MCF 10A (cell line): ENCODE measurements around the gene LRTM2. TPM values are rescaled to one million over a fixed set of nuclear protein-coding genes. Genes with fewer than 3 reads are reported as not detected.

Experiments used
- BruUV-seq: library from RNA; stranded (reverse); fragments of 400-500 nt; replicated peaks from 2 replicates; lab custom pipeline; 2021; lab: Mats Ljungman, UMichigan
- CTCF ChIA-PET: fragments of 300-600 bp; sonication (Branson Sonifier 250); formaldehyde crosslinking; extraction: SDS; loops from one replicate; lab custom pipeline; 2021; ENCODE audit warnings: antibody characterized with exemption, inconsistent platforms; lab: Yijun Ruan, JAX
- POLR2A ChIA-PET: fragments of 300-600, 350-650 bp; sonication (Branson Sonifier 250); formaldehyde crosslinking; extraction: SDS; loops from one replicate; lab custom pipeline; 2020; ENCODE audit warnings: antibody characterized with exemption, inconsistent platforms; lab: Yijun Ruan, JAX
- DNase-seq: peaks from one replicate; pipeline ENCODE4 v3.0.0-alpha.2; 2018; ENCODE audit not compliant: unreplicated experiment
- H3K27ac Mint-ChIP-seq: one replicate; pipeline ENCODE4 v1.8.0; 2022; ENCODE audit warnings: mild to moderate bottlenecking, low read depth, mixed read lengths; ENCODE audit not compliant: unreplicated experiment
- H3K27me3 Mint-ChIP-seq: one replicate; pipeline ENCODE4 v1.8.0; 2022; ENCODE audit warnings: mixed read lengths; ENCODE audit not compliant: insufficient read depth, unreplicated experiment
- H3K36me3 Mint-ChIP-seq: one replicate; pipeline ENCODE4 v1.8.0; 2022; ENCODE audit warnings: mild to moderate bottlenecking, moderate library complexity, mixed read lengths; ENCODE audit not compliant: insufficient read depth, unreplicated experiment
- H3K4me1 Mint-ChIP-seq: one replicate; pipeline ENCODE4 v1.8.0; 2022; ENCODE audit warnings: mixed read lengths; ENCODE audit not compliant: insufficient read depth, unreplicated experiment
- H3K4me3 Mint-ChIP-seq: one replicate; pipeline ENCODE4 v1.8.0; 2022; ENCODE audit warnings: mild to moderate bottlenecking, moderate library complexity, mixed read lengths; ENCODE audit not compliant: unreplicated experiment
- H3K9me3 Mint-ChIP-seq: one replicate; pipeline ENCODE4 v1.8.0; 2022; ENCODE audit warnings: mixed read lengths; ENCODE audit not compliant: unreplicated experiment
- CTCF ChIP-seq: fragments of 200-600 bp; IDR thresholded peaks from one replicate; pipeline ENCODE4 v1.8.0; 2022; ENCODE audit warnings: antibody characterized with exemption, mild to moderate bottlenecking; ENCODE audit not compliant: unreplicated experiment
- intact Hi-C: fragments of 100-400 bp; cut with micrococcal nuclease; formaldehyde crosslinking; loops from 2 replicates; pipeline ENCODE4 v1.14.1; 2022
- total RNA-seq: library from RNA; stranded (reverse); gene quantifications from 2 replicates; pipeline ENCODE4 v1.2.3, GENCODE V29; 2022

LRTM2 gene
- total RNA-seq, 1 experiment from 2014 or later: not detected

- Mint-ChIP-seq H3K4me1 (peaks cover 14% of the 10 kb centered on the region), H3K4me3 (no peak overlapping the region), H3K27ac (no peak overlapping the region), H3K9me3 (no peaks in the 10 kb centered on the region), H3K36me3 (peaks cover 31% of the 10 kb centered on the region), H3K27me3 (no peaks in the 10 kb centered on the region)
- ChIA-PET CTCF (interaction anchor here (0.6 to 14.0 kb wide), 9 partner anchors 17 to 242 kb away, joined by 3 to 341 read pairs (median 23); no protein-coding TSS in a partner anchor), POLR2A (interaction anchor here (1.6 to 1.9 kb wide), 4 partner anchors 139 to 162 kb away, joined by 3 to 8 read pairs (median 6); no protein-coding TSS in a partner anchor)
- no peak for TF ChIP-seq CTCF
- no peak for DNase-seq
- no TSS peak for BruUV-seq
- intact Hi-C loops: no loop called here
Observed at GRCh38 chr12:1792406-1792805, 28.0 kb upstream of the LRTM2 start.

- no peaks in the 10 kb centered on the region for H3K27me3 Mint-ChIP-seq
- H3K4me1 Mint-ChIP-seq: peaks cover 14% of the 10 kb centered on the region
- intact Hi-C loops: no loop called here
- TF ChIP-seq CTCF: no peak
- peaks cover 25% of the 10 kb centered on the region for H3K36me3 Mint-ChIP-seq
- BruUV-seq: no TSS peak
- no peaks in the 10 kb centered on the region for H3K9me3 Mint-ChIP-seq
- no peak for DNase-seq
- ChIA-PET POLR2A (interaction anchor here (0.6 to 1.6 kb wide), 2 partner anchors 135 to 159 kb away, joined by 3 to 6 read pairs; no protein-coding TSS in a partner anchor), CTCF (interaction anchor here (0.6 to 14.0 kb wide), 7 partner anchors 142 to 1166 kb away, joined by 3 to 341 read pairs (median 12); no protein-coding TSS in a partner anchor)
- no peak overlapping the region for H3K27ac Mint-ChIP-seq
- H3K4me3 Mint-ChIP-seq: no peak overlapping the region
Observed at GRCh38 chr12:1793426-1794210, 26.7 kb upstream of the LRTM2 start.

- H3K36me3 Mint-ChIP-seq: peaks cover 22% of the 10 kb centered on the region
- no TSS peak for BruUV-seq
- no peaks in the 10 kb centered on the region for H3K27me3 Mint-ChIP-seq
- H3K4me3 Mint-ChIP-seq: no peak overlapping the region
- intact Hi-C loops: loop anchor here (5.0 kb wide), 1 partner anchor 488 kb away; no protein-coding TSS in a partner anchor
- H3K9me3 Mint-ChIP-seq: no peaks in the 10 kb centered on the region
- no peak for TF ChIP-seq CTCF
- peaks cover 14% of the 10 kb centered on the region for H3K4me1 Mint-ChIP-seq
- ChIA-PET CTCF (interaction anchor here (1.0 to 14.0 kb wide), 11 partner anchors 10 to 240 kb away, joined by 3 to 341 read pairs (median 5); no protein-coding TSS in a partner anchor), POLR2A (interaction anchor here (0.6 to 2.7 kb wide), 3 partner anchors 103 to 145 kb away, joined by 3 to 16 read pairs (median 3); no protein-coding TSS in a partner anchor)
- DNase-seq: no peak
- no peak overlapping the region for H3K27ac Mint-ChIP-seq
Observed at GRCh38 chr12:1794440-1795090, 25.8 kb upstream of the LRTM2 start.
